Trophoblast cell (in vitro differentiated cells and primary cell): Measurements from ENCODE around the gene KRT15.
"Not testable (repeated sequence)": the region's sequence is repeated elsewhere in the genome, so short reads cannot be mapped to it uniquely, and the experiment has no call there.

ENCODE experiments used
- DNase-seq, 2 donors: peaks; one replicate each; pipeline ENCODE4 v3.0.0-alpha.2; 2016
- H2AFZ ChIP-seq: 2 replicates; pipeline ENCODE4 v1.6.1; 2013; ENCODE audit warnings: low read length, moderate library complexity, mild to moderate bottlenecking; ENCODE audit not compliant: insufficient read depth, poor library complexity
- H2AK5ac ChIP-seq: 2 replicates; pipeline ENCODE4 v1.6.1; 2013; ENCODE audit warnings: mild to moderate bottlenecking, low read length
- H2BK120ac ChIP-seq: 2 replicates; pipeline ENCODE4 v1.6.1; 2013; ENCODE audit warnings: low read length, mild to moderate bottlenecking, moderate library complexity; ENCODE audit not compliant: insufficient read depth, poor library complexity
- H2BK12ac ChIP-seq: 2 replicates; pipeline ENCODE4 v1.6.1; 2013; ENCODE audit warnings: mild to moderate bottlenecking, low read length, moderate library complexity
- H2BK5ac ChIP-seq: 2 replicates; pipeline ENCODE4 v1.6.1; 2013; ENCODE audit warnings: low read length, low read depth, moderate library complexity, mild to moderate bottlenecking; ENCODE audit not compliant: poor library complexity
- H3K14ac ChIP-seq: 2 replicates; pipeline ENCODE4 v1.6.1; 2013; ENCODE audit warnings: mild to moderate bottlenecking, low read length
- H3K18ac ChIP-seq: 2 replicates; pipeline ENCODE4 v1.6.1; 2013; ENCODE audit warnings: mild to moderate bottlenecking, low read length
- H3K23ac ChIP-seq: 2 replicates; pipeline ENCODE4 v1.6.1; 2013; ENCODE audit warnings: low read length
- H3K27ac ChIP-seq: 2 replicates; pipeline ENCODE4 v1.5.1; 2013; ENCODE audit warnings: low read depth, mild to moderate bottlenecking, inconsistent platforms, low read length, moderate library complexity
- H3K27me3 ChIP-seq: 2 replicates; pipeline ENCODE4 v1.6.1; 2013; ENCODE audit warnings: inconsistent platforms, mild to moderate bottlenecking, low read length, moderate library complexity; ENCODE audit not compliant: insufficient read depth
- H3K36me3 ChIP-seq, 2 experiments: 1 replicate in 1 of 2; 2 replicates in 1 of 2; pipeline ENCODE4 v1.6.1; 2013; ENCODE audit warnings: low read length in 2 of 2, mild to moderate bottlenecking in 2 of 2, moderate library complexity in 1 of 2; ENCODE audit not compliant: insufficient read depth in 2 of 2, control insufficient read depth in 1 of 2
- H3K4ac ChIP-seq: 2 replicates; pipeline ENCODE4 v1.6.1; 2013; ENCODE audit warnings: low read depth, mild to moderate bottlenecking, low read length, moderate library complexity
- H3K4me1 ChIP-seq, 2 experiments: 1 replicate in 1 of 2; 2 replicates in 1 of 2; pipeline ENCODE4 v1.6.1; 2013; ENCODE audit warnings: low read length in 2 of 2, mild to moderate bottlenecking in 2 of 2, moderate library complexity in 1 of 2; ENCODE audit not compliant: insufficient read depth in 2 of 2, control insufficient read depth in 1 of 2
- H3K4me2 ChIP-seq: 2 replicates; pipeline ENCODE4 v1.6.1; 2013; ENCODE audit warnings: inconsistent platforms, mild to moderate bottlenecking, low read length, moderate library complexity
- H3K4me3 ChIP-seq: 2 replicates; pipeline ENCODE4 v1.5.1; 2013; ENCODE audit warnings: mild to moderate bottlenecking, low read depth, low read length, inconsistent platforms
- H3K79me1 ChIP-seq: one replicate; pipeline ENCODE4 v1.6.1; 2013; ENCODE audit warnings: low read length
- H3K79me2 ChIP-seq: 2 replicates; pipeline ENCODE4 v1.6.1; 2013; ENCODE audit warnings: low read length, mild to moderate bottlenecking; ENCODE audit not compliant: control insufficient read depth, insufficient read depth, poor library complexity
- H3K9ac ChIP-seq: 2 replicates; pipeline ENCODE4 v1.6.1; 2013; ENCODE audit warnings: mild to moderate bottlenecking, low read length
- H3K9me3 ChIP-seq: 2 replicates; pipeline ENCODE4 v1.6.1; 2013; ENCODE audit warnings: low read depth, mild to moderate bottlenecking, control low read depth, inconsistent platforms, low read length; ENCODE audit not compliant: insufficient read depth
- H4K12ac ChIP-seq: 2 replicates; pipeline ENCODE4 v1.6.1; 2013; ENCODE audit warnings: low read depth, mild to moderate bottlenecking, low read length, moderate library complexity
- H4K8ac ChIP-seq: 2 replicates; pipeline ENCODE4 v1.6.1; 2013; ENCODE audit warnings: low read depth, mild to moderate bottlenecking, low read length, moderate library complexity
- H4K91ac ChIP-seq: one replicate; pipeline ENCODE4 v1.6.1; 2013; ENCODE audit warnings: low read depth, mild to moderate bottlenecking, low read length, moderate library complexity
- WGBS: extraction: QIAGEN DNeasy Blood & Tissue Kit; methylation state at CpG from one replicate; pipeline ENCODE4 v1.1.7; 2013; ENCODE audit warnings: missing lambda C conversion rate; ENCODE audit not compliant: insufficient read length, insufficient coverage; ENCODE audit errors: extremely low coverage; 5-methylcytosine and 5-hydroxymethylcytosine counted together

Gene KRT15

DNA sequence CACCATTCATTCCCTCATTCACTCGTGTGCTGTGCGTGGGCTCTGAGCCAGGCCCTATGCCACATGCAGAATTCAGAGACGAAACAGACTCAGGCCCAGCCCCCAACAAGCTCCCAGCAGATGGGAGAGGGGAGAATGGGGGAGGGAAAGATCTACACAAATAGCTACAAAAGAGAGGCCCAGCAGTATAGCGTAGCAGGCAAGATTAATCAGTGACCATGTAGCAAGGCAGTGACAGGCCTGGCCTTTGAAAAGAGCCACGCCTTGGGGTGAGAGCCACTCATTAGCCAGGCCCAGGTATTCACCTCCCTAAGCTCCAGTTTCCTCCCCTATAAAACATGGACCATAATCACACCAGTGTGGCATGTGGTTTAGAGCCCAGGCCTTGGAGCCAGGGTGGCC, 25.8 kb upstream of the KRT15 start:
- H3K9me3 ChIP-seq: no peaks in the 10 kb centered on the region
- H4K8ac ChIP-seq: no peak overlapping the region
- H3K79me1 ChIP-seq: peaks cover 8% of the 10 kb centered on the region
- H4K91ac ChIP-seq: peak overlapping the region; percentile 42
- no peak overlapping the region for H2BK5ac ChIP-seq
- no CpG with 5 or more reads among the region's 5 CpGs for WGBS
- no peak overlapping the region for H3K27ac ChIP-seq
- no peak overlapping the region for H3K4me2 ChIP-seq
- H2AFZ ChIP-seq: no peak overlapping the region
- H4K12ac ChIP-seq: no peak overlapping the region
- no peak overlapping the region for H2BK120ac ChIP-seq
- no peak overlapping the region for H3K23ac ChIP-seq
- H3K14ac ChIP-seq: no peak overlapping the region
- no peak overlapping the region for H2BK12ac ChIP-seq
- no peak for DNase-seq
- H3K79me2 ChIP-seq: peaks cover 4% of the 10 kb centered on the region
- H3K18ac ChIP-seq: no peak overlapping the region
- no peaks in the 10 kb centered on the region for H3K27me3 ChIP-seq
- H3K9ac ChIP-seq: no peak overlapping the region
- H3K4me1 ChIP-seq: peaks cover 16 to 24% of the 10 kb centered on the region in 2 experiments
- no peak overlapping the region for H3K4me3 ChIP-seq
- no peak overlapping the region for H2AK5ac ChIP-seq
- H3K4ac ChIP-seq: no peak overlapping the region
- H3K36me3 ChIP-seq: no peaks in the 10 kb centered on the region

DNA sequence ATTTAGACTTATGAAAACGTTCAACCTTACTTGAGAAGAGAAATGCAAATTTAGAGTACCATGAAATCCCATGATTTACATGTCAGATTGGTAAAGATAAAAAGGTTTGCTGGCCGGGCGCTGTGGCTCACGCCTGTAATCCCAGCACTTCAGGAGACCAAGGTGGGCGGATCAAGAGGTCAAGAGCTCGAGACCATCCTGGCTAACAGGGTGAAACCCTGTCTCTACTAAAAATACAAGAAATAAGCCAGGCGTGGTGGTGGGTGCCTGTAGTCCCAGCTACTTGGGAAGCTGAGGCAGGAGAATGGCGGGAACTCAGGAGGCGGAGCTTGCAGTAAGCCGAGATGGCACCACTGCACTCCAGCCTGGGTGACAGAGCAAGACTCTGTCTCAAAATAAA, 24.1 kb upstream of the KRT15 start:
- H3K14ac ChIP-seq, H3K9me3 ChIP-seq, H3K27me3 ChIP-seq, H3K4me3 ChIP-seq, DNase-seq, H2BK120ac ChIP-seq, H2BK5ac ChIP-seq, H4K91ac ChIP-seq, H2AFZ ChIP-seq, H3K4me2 ChIP-seq, H3K23ac ChIP-seq, H3K79me2 ChIP-seq, H3K36me3 ChIP-seq, H4K8ac ChIP-seq, H2AK5ac ChIP-seq, H2BK12ac ChIP-seq, H3K27ac ChIP-seq, H3K9ac ChIP-seq, H4K12ac ChIP-seq, H3K4ac ChIP-seq, H3K79me1 ChIP-seq, H3K18ac ChIP-seq: not testable (repeated sequence)
- peaks cover 19 to 28% of the 10 kb centered on the region in 2 experiments for H3K4me1 ChIP-seq
- no CpG with 5 or more reads among the region's 10 CpGs for WGBS

- peaks cover 9% of the 10 kb centered on the region for H3K79me1 ChIP-seq
- H3K4me3 ChIP-seq: no peak overlapping the region
- H3K27me3 ChIP-seq: no peaks in the 10 kb centered on the region
- no peak overlapping the region for H4K8ac ChIP-seq
- no peaks in the 10 kb centered on the region for H3K36me3 ChIP-seq
- no peak overlapping the region for H3K4ac ChIP-seq
- no peak overlapping the region for H2BK12ac ChIP-seq
- H3K14ac ChIP-seq: no peak overlapping the region
- no peak overlapping the region for H3K27ac ChIP-seq
- no peak overlapping the region for H2BK5ac ChIP-seq
- H2AFZ ChIP-seq: no peak overlapping the region
- no peak overlapping the region for H3K23ac ChIP-seq
- H3K4me2 ChIP-seq: no peak overlapping the region
- peaks cover under 1% of the 10 kb centered on the region for H3K79me2 ChIP-seq
- WGBS: no CpG with 5 or more reads among the region's 2 CpGs
- no peak overlapping the region for H2BK120ac ChIP-seq
- no peaks in the 10 kb centered on the region for H3K9me3 ChIP-seq
- no peak overlapping the region for H4K12ac ChIP-seq
- H4K91ac ChIP-seq: no peak overlapping the region
- no peak overlapping the region for H3K18ac ChIP-seq
- no peak for DNase-seq
- H3K4me1 ChIP-seq: peaks cover 19 to 30% of the 10 kb centered on the region in 2 experiments
- H2AK5ac ChIP-seq: no peak overlapping the region
- no peak overlapping the region for H3K9ac ChIP-seq
These were observed 23.7 kb upstream of the KRT15 start for GRCh38 chr17:41542357-41542756.

DNA sequence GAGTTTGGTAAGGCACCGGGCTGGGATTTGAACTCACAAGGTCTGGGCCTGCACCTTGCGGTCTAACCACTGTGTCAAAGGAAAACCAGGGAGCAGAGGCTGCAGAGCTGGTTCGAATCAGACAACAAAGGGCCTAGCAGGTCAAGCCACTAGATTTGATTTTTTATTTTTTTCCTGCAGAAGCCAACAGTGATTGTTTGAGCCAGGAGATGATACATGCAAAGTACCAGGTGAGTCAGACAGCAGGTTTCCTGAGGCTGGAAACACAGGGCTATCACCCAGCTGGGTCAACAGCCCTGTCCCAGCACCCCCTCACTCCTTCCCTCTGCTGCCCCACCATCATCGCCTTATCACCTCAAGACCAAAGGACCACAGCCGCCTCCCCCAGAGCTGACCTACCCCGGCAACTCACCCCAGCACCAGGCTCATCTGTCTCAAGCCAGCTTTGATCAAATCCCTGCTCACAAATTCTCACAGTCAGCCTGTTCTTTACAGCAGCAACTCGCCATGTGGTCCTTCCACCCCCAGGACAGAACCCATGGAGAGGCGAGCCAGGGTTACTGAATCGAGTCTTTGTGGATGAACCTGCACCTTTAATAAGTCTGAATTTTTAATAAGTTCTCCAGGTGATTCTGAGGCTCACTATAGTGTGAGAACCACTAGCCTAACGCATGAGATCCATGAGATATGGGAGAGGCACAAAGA, 22.4 kb upstream of the KRT15 start:
- H3K4ac ChIP-seq: no peak overlapping the region
- H3K79me2 ChIP-seq: peaks cover 3% of the 10 kb centered on the region
- no peak overlapping the region for H3K14ac ChIP-seq
- DNase-seq: no peak
- H2BK5ac ChIP-seq: no peak overlapping the region
- no peaks in the 10 kb centered on the region for H3K27me3 ChIP-seq
- H3K4me3 ChIP-seq: no peak overlapping the region
- no peak overlapping the region for H3K4me2 ChIP-seq
- H2AFZ ChIP-seq: no peak overlapping the region
- no peak overlapping the region for H3K23ac ChIP-seq
- no peak overlapping the region for H4K12ac ChIP-seq
- peak overlapping the region; percentile 45 for H4K91ac ChIP-seq
- no peaks in the 10 kb centered on the region for H3K36me3 ChIP-seq
- no peak overlapping the region for H3K27ac ChIP-seq
- peak overlapping the region; percentile 15 for H2AK5ac ChIP-seq
- peaks cover 30 to 42% of the 10 kb centered on the region in 2 experiments for H3K4me1 ChIP-seq
- no peak overlapping the region for H3K9ac ChIP-seq
- H4K8ac ChIP-seq: no peak overlapping the region
- no peaks in the 10 kb centered on the region for H3K9me3 ChIP-seq
- H2BK12ac ChIP-seq: peak overlapping the region; percentile 23
- no CpG with 5 or more reads among the region's 10 CpGs for WGBS
- no peak overlapping the region for H3K18ac ChIP-seq
- peak overlapping the region; percentile 8 for H2BK120ac ChIP-seq
- H3K79me1 ChIP-seq: peaks cover 20% of the 10 kb centered on the region
